SK-N-SH (cell line): ENCODE results near the gene ZNF75A. TPM values are rescaled to one million over a fixed set of nuclear protein-coding genes. Genes with fewer than 3 reads are reported as not detected.

Experiments used
- CTCF ChIA-PET: fragments of 300-600, 350-600 bp; formaldehyde crosslinking; extraction: SDS; loops from one replicate; lab custom pipeline; 2021; lab: Yijun Ruan, JAX
- POLR2A ChIA-PET: fragments of 350-600 bp; sonication (Branson Sonifier 250); formaldehyde crosslinking; extraction: SDS; loops from one replicate; lab custom pipeline; 2020; ENCODE audit warnings: antibody characterized with exemption, inconsistent platforms; lab: Yijun Ruan, JAX
- DNase-seq: peaks from one replicate; pipeline ENCODE4 v3.0.0; 2012
- H2AFZ ChIP-seq: fragments of 200-600 bp; sonication (generic); 2 replicates; pipeline ENCODE4 v1.8.1; 2016; ENCODE audit warnings: antibody characterized with exemption, mild to moderate bottlenecking, low read depth
- H3F3A ChIP-seq: fragments of 200-600 bp; sonication (generic); replicated peaks from 2 replicates; pipeline ENCODE3; 2016; ENCODE audit warnings: antibody characterized with exemption, mild to moderate bottlenecking; ENCODE audit not compliant: insufficient read depth
- H3K27ac ChIP-seq, 2 experiments: fragments of 200-500 bp in 1 of 2; fragments of 200-600 bp in 1 of 2; sonication (Bioruptor generic) in 1 of 2; sonication (generic), shearing (Covaris generic) in 1 of 2; 2 replicates each; pipeline versions ENCODE4 v1.5.1 to v1.6.1; 2014 to 2016; ENCODE audit warnings: low read depth in 2 of 2, inconsistent platforms in 1 of 2, low read length in 1 of 2, mild to moderate bottlenecking in 1 of 2, mixed read lengths in 1 of 2
- H3K27me3 ChIP-seq: fragments of 200-600 bp; sonication (generic), shearing (Covaris generic); 2 replicates; pipeline ENCODE4 v1.6.1; 2016; ENCODE audit warnings: mixed run types; ENCODE audit not compliant: insufficient read depth
- H3K36me3 ChIP-seq, 2 experiments: fragments of 200-500 bp in 1 of 2; fragments of 200-600 bp in 1 of 2; sonication (Bioruptor generic) in 1 of 2; sonication (generic) in 1 of 2; replicated peaks in 1 of 2; 2 replicates each; pipeline versions ENCODE3 to v1.5.1; 2014 to 2016; ENCODE audit warnings: low read length in 1 of 2, mild to moderate bottlenecking in 1 of 2; ENCODE audit not compliant: insufficient read depth in 2 of 2, control insufficient read depth in 1 of 2
- H3K4me1 ChIP-seq, 2 experiments: fragments of 200-500 bp in 1 of 2; fragments of 200-600 bp in 1 of 2; sonication (Bioruptor generic) in 1 of 2; sonication (generic), shearing (Covaris generic) in 1 of 2; 2 replicates each; pipeline versions ENCODE4 v1.5.1 to v1.6.1; 2014 to 2016; ENCODE audit warnings: low read depth in 1 of 2, low read length in 1 of 2, mixed run types in 1 of 2; ENCODE audit not compliant: insufficient read depth in 2 of 2, control insufficient read depth in 1 of 2
- H3K4me2 ChIP-seq: fragments of 200-600 bp; sonication (generic), shearing (Covaris generic); 2 replicates; pipeline ENCODE4 v1.6.1; 2017; ENCODE audit warnings: mixed run types
- H3K4me3 ChIP-seq, 2 experiments: fragments of 200-500 bp in 1 of 2; fragments of 200-600 bp in 1 of 2; sonication (Bioruptor generic) in 1 of 2; sonication (generic), shearing (Covaris generic) in 1 of 2; 2 replicates each; pipeline versions ENCODE4 v1.5.1 to v1.8.1; 2014 to 2016; ENCODE audit warnings: low read depth in 2 of 2, inconsistent platforms in 1 of 2, low read length in 1 of 2, mild to moderate bottlenecking in 1 of 2, mixed read lengths in 1 of 2, moderate library complexity in 1 of 2
- H3K79me2 ChIP-seq: fragments of 200-600 bp; sonication (generic); 2 replicates; pipeline ENCODE4 v1.8.1; 2017; ENCODE audit warnings: mild to moderate bottlenecking; ENCODE audit not compliant: insufficient read depth
- H3K9ac ChIP-seq: fragments of 200-600 bp; sonication (generic); 2 replicates; pipeline ENCODE4 v1.6.1; 2017; ENCODE audit warnings: mixed run types
- H3K9me2 ChIP-seq: fragments of 200-600 bp; sonication (generic); 2 replicates; pipeline ENCODE4 v1.6.1; 2017; ENCODE audit warnings: mixed run types
- H3K9me3 ChIP-seq: fragments of 200-600 bp; sonication (generic); 2 replicates; pipeline ENCODE4 v1.6.1; 2017; ENCODE audit warnings: mixed run types, mild to moderate bottlenecking, moderate library complexity
- H4K20me1 ChIP-seq: fragments of 200-600 bp; sonication (generic); 2 replicates; pipeline ENCODE4 v1.6.1; 2017; ENCODE audit warnings: mild to moderate bottlenecking, mixed run types; ENCODE audit not compliant: insufficient read depth
- CTCF ChIP-seq: fragments of 200-600 bp; sonication (generic); IDR thresholded peaks from 2 replicates; pipeline ENCODE4 v1.6.1; 2017; ENCODE audit warnings: antibody characterized with exemption, mild to moderate bottlenecking, moderate library complexity
- FOXM1 ChIP-seq: IDR thresholded peaks from 2 replicates; pipeline ENCODE4 v1.4.0; 2012; ENCODE audit warnings: low read depth, mild to moderate bottlenecking
- NRF1 ChIP-seq: IDR thresholded peaks from 2 replicates; pipeline ENCODE4 v1.6.1; 2012; ENCODE audit warnings: low read depth, mild to moderate bottlenecking, low read length
- RAD21 ChIP-seq: IDR thresholded peaks from 2 replicates; pipeline ENCODE4 v1.6.1; 2012; ENCODE audit warnings: mild to moderate bottlenecking, low read length
- RXRA ChIP-seq: IDR thresholded peaks from 2 replicates; pipeline ENCODE4 v1.4.0; 2012; ENCODE audit warnings: low read depth, mild to moderate bottlenecking, borderline replicate concordance
- TAF1 ChIP-seq: IDR thresholded peaks from 2 replicates; pipeline ENCODE4 v1.6.1; 2012; ENCODE audit warnings: low read depth, mild to moderate bottlenecking, low read length, moderate library complexity, borderline replicate concordance
- TEAD4 ChIP-seq: IDR thresholded peaks from 2 replicates; pipeline ENCODE4 v1.4.0; 2012; ENCODE audit warnings: mild to moderate bottlenecking, borderline replicate concordance; ENCODE audit not compliant: insufficient read depth
- ZBTB33 ChIP-seq: IDR thresholded peaks from 2 replicates; pipeline ENCODE4 v1.4.0; 2012; ENCODE audit warnings: low read depth, borderline replicate concordance
- WGBS: methylation state at CpG from one replicate; pipeline ENCODE4 v1.1.6; 2017; ENCODE audit warnings: low lambda C conversion rate; 5-methylcytosine and 5-hydroxymethylcytosine counted together
- polyA plus RNA-seq, 3 experiments: library from polyadenylated mRNA; depleted of rRNA; stranded (reverse); fragments of >200 nt; gene quantifications; 2 replicates each; pipeline ENCODE4 v1.2.3, GENCODE V29; 2012

Gene ZNF75A
- polyA plus RNA-seq, 1 of the 3 experiments (the other 2 are of a cell fraction): 7.2 TPM

GRCh38 chr16:3356118-3356517 lies 50.8 kb downstream of the ZNF75A start:
- CTCF ChIA-PET: interaction anchor here (1.1 to 1.6 kb wide), 2 partner anchors 9 to 44 kb away, joined by 3 read pairs; no protein-coding TSS in a partner anchor
- peaks cover 22% of the 10 kb centered on the region; the same call in 1 of the 2 replicates for H3K27me3 ChIP-seq
- H4K20me1 ChIP-seq: no peaks in the 10 kb centered on the region
- H3K36me3 ChIP-seq: no peaks in the 10 kb centered on the region
- DNase-seq: peak; percentile 30
- H3K9me3 ChIP-seq: no peaks in the 10 kb centered on the region
- no peak overlapping the region for H3K4me3 ChIP-seq
- TF ChIP-seq RAD21 (no peak), CTCF (peak; percentile 20; the same call in 1 of the 2 replicates), ZBTB33 (no peak), NRF1 (no peak)
- TF ChIP-seq, all 33 proteins: peak for 1
- H3K27ac ChIP-seq: no peak overlapping the region
- POLR2A ChIA-PET: interaction anchor here (0.7 kb wide), 1 partner anchor 136 kb away, joined by 3 read pairs; no protein-coding TSS in a partner anchor
- H3K4me2 ChIP-seq: no peak overlapping the region
- H3K79me2 ChIP-seq: no peaks in the 10 kb centered on the region
- WGBS: 23% methylated on average over 4 of the region's 10 CpGs
- H3K4me1 ChIP-seq: no peaks in the 10 kb centered on the region
- H3K9me2 ChIP-seq: no peaks in the 10 kb centered on the region
- no peak overlapping the region for H3K9ac ChIP-seq
- no peak overlapping the region for H2AFZ ChIP-seq
- peaks cover 4% of the 10 kb centered on the region for H3F3A ChIP-seq

- CTCF ChIA-PET: no interaction called here
- Histone ChIP-seq H3K4me3 (no peak overlapping the region), H2AFZ (no peak overlapping the region), H3K9me2 (no peaks in the 10 kb centered on the region), H3K9ac (no peak overlapping the region), H3F3A (no peaks in the 10 kb centered on the region), H3K79me2 (no peaks in the 10 kb centered on the region), H3K4me2 (no peak overlapping the region), H3K36me3 (no peaks in the 10 kb centered on the region), H3K27me3 (peaks cover 8% of the 10 kb centered on the region; the same call in 1 of the 2 replicates), H3K9me3 (no peaks in the 10 kb centered on the region; the same call in 1 of the 2 replicates), H3K4me1 (no peaks in the 10 kb centered on the region), H4K20me1 (no peaks in the 10 kb centered on the region), H3K27ac (no peak overlapping the region)
- WGBS: 0% methylated on average over 1 of the region's 1 CpG
- POLR2A ChIA-PET: no interaction called here
- no peak for TF ChIP-seq RXRA
- no peak for TF ChIP-seq TEAD4
- TF ChIP-seq TAF1: no peak
- no peak for TF ChIP-seq FOXM1
- no peak for DNase-seq
Observed at GRCh38 chr16:3358871-3359270, 53.6 kb downstream of the ZNF75A start.
